NK-92 (cell line): ENCODE measurements around the gene STAB1.
"Not testable (repeated sequence)": the region's sequence is repeated elsewhere in the genome, so short reads cannot be mapped to it uniquely, and the experiment has no call there.

Source experiments
- DNase-seq: peaks from one replicate; lab custom pipeline; 2025; ENCODE audit not compliant: unreplicated experiment; lab: John Stamatoyannopoulos, UW

Gene STAB1

GRCh38 chr3:52523386-52524257, 28.5 kb downstream of the STAB1 start:
- no peak for DNase-seq

DNA sequence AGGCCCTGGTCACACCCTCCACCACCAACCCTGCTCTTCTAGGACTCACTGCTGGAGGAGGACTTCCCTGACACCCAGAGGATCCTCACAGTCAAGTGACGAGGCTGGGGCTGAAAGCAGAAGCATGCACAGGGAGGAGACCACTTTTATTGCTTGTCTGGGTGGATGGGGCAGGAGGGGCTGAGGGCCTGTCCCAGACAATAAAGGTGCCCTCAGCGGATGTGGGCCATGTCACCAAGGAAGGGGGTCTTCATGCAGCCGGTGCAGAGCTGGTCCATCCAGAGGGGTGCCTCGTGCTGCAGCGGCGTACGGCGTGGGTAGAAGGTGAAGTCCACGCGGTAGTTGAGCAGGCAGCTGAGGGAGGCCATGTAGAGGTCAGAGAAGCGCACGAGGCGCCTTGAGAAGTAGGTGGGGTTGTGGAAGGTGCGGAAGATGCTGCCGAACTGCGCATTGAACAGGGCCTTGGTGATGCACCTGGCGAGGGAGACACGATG, 29.2 kb downstream of the STAB1 start:
- no peak for DNase-seq

- no peak for DNase-seq
Observed at GRCh38 chr3:52524752-52525679, 29.9 kb downstream of the STAB1 start.

GRCh38 chr3:52525680-52526561, 30.8 kb downstream of the STAB1 start:
- no peak for DNase-seq

GRCh38 chr3:52526671-52527038, 31.5 kb downstream of the STAB1 start:
- not testable (repeated sequence) for DNase-seq

GRCh38 chr3:52527039-52527731, 32.0 kb downstream of the STAB1 start:
- DNase-seq = no peak

- DNase-seq = no peak
Observed at GRCh38 chr3:52527732-52528585, 32.8 kb downstream of the STAB1 start.

GRCh38 chr3:52528586-52529375, 33.6 kb downstream of the STAB1 start:
- no peak for DNase-seq

GRCh38 chr3:52529376-52530333, 34.5 kb downstream of the STAB1 start:
- no peak for DNase-seq

- no peak for DNase-seq
Observed at GRCh38 chr3:52530918-52531826, 36.0 kb downstream of the STAB1 start.

DNA sequence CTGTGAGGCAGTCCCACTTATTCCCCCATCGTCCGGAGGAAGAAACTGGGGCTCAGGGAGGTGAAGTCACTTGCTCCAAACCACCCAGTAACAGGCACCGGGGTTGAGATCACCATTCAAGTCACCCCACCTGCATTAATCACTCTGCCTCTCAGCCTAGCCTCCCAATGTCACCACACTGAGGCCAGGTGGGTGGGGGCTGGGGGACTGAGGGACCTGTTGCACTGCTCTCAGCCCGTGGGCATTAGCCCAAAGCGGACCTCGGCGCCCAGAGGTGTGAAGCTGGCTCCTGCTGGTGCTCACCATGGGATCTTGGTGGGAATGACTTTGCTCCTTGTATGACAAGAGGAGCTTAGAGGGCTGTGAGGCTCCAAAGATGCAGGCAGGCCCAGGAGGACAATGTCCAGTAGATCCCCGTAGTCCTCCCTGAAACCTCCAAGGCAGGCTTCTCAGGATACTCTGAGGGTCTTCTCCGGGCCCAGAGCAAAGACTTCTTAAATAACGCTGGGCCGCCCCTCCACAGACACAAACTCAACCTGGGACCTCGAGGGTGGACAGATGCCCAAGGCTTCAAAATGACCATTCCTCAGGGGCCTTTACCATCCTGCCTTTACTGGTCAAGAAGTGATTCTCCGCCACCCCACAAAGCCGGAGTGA, 36.9 kb downstream of the STAB1 start:
- DNase-seq = no peak

DNA sequence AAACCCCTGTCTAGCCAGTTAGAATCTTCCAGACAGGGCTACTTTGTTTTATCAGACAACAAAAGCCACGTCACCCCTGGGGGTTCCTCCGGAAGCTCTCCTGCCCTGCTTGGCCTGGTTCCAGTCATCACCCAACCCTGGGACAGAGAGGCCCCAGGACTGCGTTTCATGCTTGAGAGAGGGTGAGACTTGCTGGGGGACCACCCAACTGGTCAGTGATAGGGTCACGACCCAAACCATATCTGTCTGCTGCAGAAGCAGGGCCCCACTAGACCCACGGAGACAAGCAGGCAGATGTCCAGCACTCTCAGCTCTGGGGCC, 37.3 kb downstream of the STAB1 start:
- no peak for DNase-seq

GRCh38 chr3:52532838-52533622, 37.9 kb downstream of the STAB1 start:
- no peak for DNase-seq

DNA sequence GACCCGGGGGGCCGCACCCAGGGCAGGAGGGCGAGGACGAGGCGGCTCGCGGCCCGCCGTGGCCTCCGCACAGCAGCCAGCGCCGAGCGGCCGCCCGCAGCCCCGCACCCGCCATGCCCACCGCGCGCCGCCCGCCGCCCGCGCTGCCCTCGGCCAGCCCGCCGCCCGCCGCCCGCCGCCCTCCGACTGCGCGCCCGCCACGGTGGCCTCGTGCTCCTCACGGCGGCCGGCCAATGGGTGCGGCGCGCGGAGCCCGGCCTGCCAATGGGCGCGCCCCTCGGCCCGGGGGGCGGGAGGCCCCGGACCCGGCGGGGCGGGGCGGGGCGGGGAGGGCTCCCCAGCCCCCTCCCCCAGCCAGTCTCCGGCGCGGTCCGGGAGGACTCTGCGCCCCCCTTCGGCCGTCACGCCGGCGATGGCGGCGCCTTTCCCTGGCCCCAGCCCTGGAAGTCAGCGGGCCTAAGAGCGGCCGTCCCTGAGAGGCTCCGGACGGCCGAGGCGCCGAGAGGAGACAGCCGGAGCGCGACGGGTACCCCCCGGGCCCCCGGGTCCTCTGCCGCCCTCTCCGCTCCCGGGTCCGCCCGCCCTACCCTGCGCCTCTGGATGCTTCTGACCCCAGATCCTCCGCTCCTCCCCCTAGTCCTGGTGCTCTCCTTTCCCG, 38.6 kb downstream of the STAB1 start, which contains the start of gene NT5DC2:
Gene NT5DC2, minus strand, starts transcription at position 235 of the 658 bp plus-strand sequence. Its CDS starts 120 bp downstream, at position 115.
- DNase-seq = no peak
